GM12878 (cell line): ENCODE results near the gene CGREF1. TPM values are rescaled to one million over a fixed set of nuclear protein-coding genes. Genes with fewer than 3 reads are reported as not detected.

Experiments
- BACH1 ChIP-seq: fragments of 450-650 bp; IDR thresholded peaks from 2 replicates; pipeline ENCODE4 v1.6.1; 2017; ENCODE audit warnings: mild to moderate bottlenecking, borderline replicate concordance
- BCL11A ChIP-seq: IDR thresholded peaks from 2 replicates; pipeline ENCODE4 v1.6.1; 2011; ENCODE audit warnings: low read depth, low read length
- BRCA1 ChIP-seq: IDR thresholded peaks from 2 replicates; pipeline ENCODE4 v1.6.1; 2011; ENCODE audit warnings: low read depth, low read length, improper control_type of control experiment
- EED ChIP-seq: sonication (generic); IDR thresholded peaks from 2 replicates; pipeline ENCODE4 v1.6.1; 2016; ENCODE audit warnings: antibody characterized with exemption, low read depth
- EZH2 ChIP-seq: IDR thresholded peaks from 2 replicates; pipeline ENCODE4 v1.6.1; 2012; ENCODE audit warnings: low read depth, mild to moderate bottlenecking, control low read depth, inconsistent platforms, low read length, borderline replicate concordance; ENCODE audit not compliant: control insufficient read depth
- LARP7 ChIP-seq: fragments of 450-650 bp; IDR thresholded peaks from 2 replicates; pipeline ENCODE4 v1.6.1; 2017; ENCODE audit warnings: mild to moderate bottlenecking
- MEF2A ChIP-seq: IDR thresholded peaks from 2 replicates; pipeline ENCODE4 v1.6.1; 2011; ENCODE audit warnings: low read depth, mild to moderate bottlenecking, low read length, moderate library complexity; ENCODE audit not compliant: insufficient read depth
- POLR2AphosphoS2 ChIP-seq: IDR thresholded peaks from 2 replicates; pipeline ENCODE4 v1.6.1; 2011; ENCODE audit warnings: low read depth, mild to moderate bottlenecking, low read length, improper control_type of control experiment, moderate library complexity
- POLR2AphosphoS5 ChIP-seq: IDR thresholded peaks from 2 replicates; pipeline ENCODE4 v1.6.1; 2011; ENCODE audit warnings: mild to moderate bottlenecking, low read length, inconsistent platforms
- SP1 ChIP-seq: IDR thresholded peaks from one replicate; pipeline ENCODE4 v1.6.1; 2011; ENCODE audit warnings: low read depth, low read length
- polyA plus RNA-seq, 11 experiments: library from polyadenylated mRNA; depleted of rRNA in 4 of 11; unstranded in 6 of 11; stranded (reverse) in 5 of 11; fragments of >200 nt; fragmentation: Nextera tagmentation in 4 of 11; fragmentation: Illumina TruSeq in 1 of 11; extraction: Ambion mirVana in 4 of 11; extraction: Trizol in 1 of 11; gene quantifications; 1 replicate in 1 of 11; 2 replicates in 10 of 11; pipeline versions ENCODE4 v1.2.1 to v1.2.3, GENCODE V29; 2011 to 2016; ENCODE audit warnings: inconsistent platforms in 2 of 11, missing spikeins in 2 of 11, low read depth in 1 of 11
- total RNA-seq, 4 experiments: library from RNA; depleted of rRNA in 3 of 4; stranded (reverse); fragments of >200 nt in 3 of 4; fragmentation: Illumina TruSeq in 1 of 4; extraction: Trizol in 1 of 4; gene quantifications; 2 replicates each; pipeline versions ENCODE4 v1.2.1 to v1.2.3, GENCODE V29; 2013 to 2021
- TF ChIP-seq, protein P1 (sequence below): IDR thresholded peaks from 2 replicates; pipeline ENCODE4 v1.6.1; 2011; ENCODE audit warnings: borderline replicate concordance, low read depth, mild to moderate bottlenecking, moderate library complexity, low read length; ENCODE audit not compliant: insufficient read depth, poor library complexity, severe bottlenecking
- TF ChIP-seq, protein P2 (sequence below), 3 experiments: IDR thresholded peaks in 2 of 3; conservative IDR thresholded peaks in 1 of 3; 2 replicates each; pipeline ENCODE4 v1.5.1; 2011; ENCODE audit warnings: low read depth in 3 of 3, low read length in 3 of 3, mild to moderate bottlenecking in 3 of 3, control low read depth in 2 of 3, moderate library complexity in 2 of 3, inconsistent platforms in 1 of 3, mixed read lengths in 1 of 3; ENCODE audit not compliant: control insufficient read depth in 2 of 3, insufficient read depth in 1 of 3; ENCODE audit errors: extremely low read depth in 1 of 3
- TF ChIP-seq, protein P3 (sequence below): fragments of 450-650 bp; IDR thresholded peaks from 2 replicates; pipeline ENCODE4 v1.6.1; 2017; ENCODE audit warnings: mild to moderate bottlenecking
- TF ChIP-seq, protein P4 (sequence below): IDR thresholded peaks from 2 replicates; pipeline ENCODE4 v1.6.1; 2011; ENCODE audit warnings: mild to moderate bottlenecking, low read depth, low read length, moderate library complexity; ENCODE audit not compliant: insufficient replicate concordance
- TF ChIP-seq, protein P5 (sequence below): IDR thresholded peaks from 2 replicates; pipeline ENCODE4 v1.6.1; 2011; ENCODE audit warnings: borderline replicate concordance, low read depth, mild to moderate bottlenecking, moderate library complexity, mixed read lengths, low read length; ENCODE audit not compliant: insufficient read depth; ENCODE audit errors: extremely low read length
- TF ChIP-seq, protein P6 (sequence below): fragments of 450-650 bp; IDR thresholded peaks from 2 replicates; pipeline ENCODE4 v1.6.1; 2017; ENCODE audit warnings: mild to moderate bottlenecking, low read depth, inconsistent platforms; ENCODE audit not compliant: poor library complexity, severe bottlenecking

Gene CGREF1
- total and polyA plus RNA-seq, 10 of the 15 experiments (the other 5 are each of a cell fraction or from before 2014, with no cell fraction given), result 0.06 to 0.21 TPM; not detected in 8

DNA sequence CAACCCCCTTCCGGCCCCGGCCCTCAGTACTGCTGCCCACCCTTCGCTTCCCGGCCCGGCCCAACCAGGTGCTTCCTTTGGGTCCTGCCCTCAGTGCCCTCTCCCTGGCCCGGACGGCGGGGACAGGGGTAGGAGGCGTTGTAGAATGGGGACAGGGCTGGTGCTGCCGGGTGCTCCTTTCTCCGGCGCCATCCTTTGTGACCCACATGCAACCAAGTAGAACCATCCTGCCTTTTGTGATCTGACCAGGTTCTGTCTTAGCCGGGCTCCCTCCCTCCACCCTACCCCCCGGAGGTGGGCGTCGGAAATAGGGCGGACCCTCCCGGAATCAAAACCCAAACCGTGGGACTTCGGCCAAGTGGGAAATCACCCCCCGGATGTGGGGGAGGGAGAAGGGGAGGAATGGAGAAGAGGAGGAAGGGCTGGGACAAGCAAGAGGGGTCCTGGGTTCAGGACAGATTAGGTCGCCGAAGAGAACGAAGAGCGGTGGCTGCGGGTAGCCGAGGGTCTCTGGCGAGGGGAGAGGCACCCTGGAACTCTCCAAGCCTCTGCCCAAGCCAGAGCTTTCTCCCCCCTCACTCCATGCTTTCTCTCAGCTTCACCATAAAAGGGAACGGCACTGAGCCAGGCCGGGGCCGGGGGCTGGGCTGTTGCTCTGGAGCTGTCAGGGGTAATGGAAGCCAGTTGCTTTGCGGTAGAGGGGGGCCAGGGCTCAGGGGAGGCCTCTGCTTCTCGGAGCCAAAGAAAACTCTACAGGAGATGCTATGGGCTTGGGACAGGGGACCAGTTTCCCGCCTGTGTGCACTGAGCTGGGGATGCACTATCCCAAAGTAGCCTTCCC lies 46.7 kb downstream of the CGREF1 start (continued):
- 0 out of 2 replicates have a peak, but pooled peaks have one; percentile 16 for TF ChIP-seq MEF2A
- TF ChIP-seq BRCA1, result no peak
- TF ChIP-seq, protein P1, sequence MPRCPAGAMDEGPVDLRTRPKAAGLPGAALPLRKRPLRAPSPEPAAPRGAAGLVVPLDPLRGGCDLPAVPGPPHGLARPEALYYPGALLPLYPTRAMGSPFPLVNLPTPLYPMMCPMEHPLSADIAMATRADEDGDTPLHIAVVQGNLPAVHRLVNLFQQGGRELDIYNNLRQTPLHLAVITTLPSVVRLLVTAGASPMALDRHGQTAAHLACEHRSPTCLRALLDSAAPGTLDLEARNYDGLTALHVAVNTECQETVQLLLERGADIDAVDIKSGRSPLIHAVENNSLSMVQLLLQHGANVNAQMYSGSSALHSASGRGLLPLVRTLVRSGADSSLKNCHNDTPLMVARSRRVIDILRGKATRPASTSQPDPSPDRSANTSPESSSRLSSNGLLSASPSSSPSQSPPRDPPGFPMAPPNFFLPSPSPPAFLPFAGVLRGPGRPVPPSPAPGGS, result no peak
- TF ChIP-seq, protein P2, sequence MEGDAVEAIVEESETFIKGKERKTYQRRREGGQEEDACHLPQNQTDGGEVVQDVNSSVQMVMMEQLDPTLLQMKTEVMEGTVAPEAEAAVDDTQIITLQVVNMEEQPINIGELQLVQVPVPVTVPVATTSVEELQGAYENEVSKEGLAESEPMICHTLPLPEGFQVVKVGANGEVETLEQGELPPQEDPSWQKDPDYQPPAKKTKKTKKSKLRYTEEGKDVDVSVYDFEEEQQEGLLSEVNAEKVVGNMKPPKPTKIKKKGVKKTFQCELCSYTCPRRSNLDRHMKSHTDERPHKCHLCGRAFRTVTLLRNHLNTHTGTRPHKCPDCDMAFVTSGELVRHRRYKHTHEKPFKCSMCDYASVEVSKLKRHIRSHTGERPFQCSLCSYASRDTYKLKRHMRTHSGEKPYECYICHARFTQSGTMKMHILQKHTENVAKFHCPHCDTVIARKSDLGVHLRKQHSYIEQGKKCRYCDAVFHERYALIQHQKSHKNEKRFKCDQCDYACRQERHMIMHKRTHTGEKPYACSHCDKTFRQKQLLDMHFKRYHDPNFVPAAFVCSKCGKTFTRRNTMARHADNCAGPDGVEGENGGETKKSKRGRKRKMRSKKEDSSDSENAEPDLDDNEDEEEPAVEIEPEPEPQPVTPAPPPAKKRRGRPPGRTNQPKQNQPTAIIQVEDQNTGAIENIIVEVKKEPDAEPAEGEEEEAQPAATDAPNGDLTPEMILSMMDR (IDR thresholded peaks at IDR 0.05 in 2 of 3, conservative IDR thresholded peaks at IDR 0.05 in 1 of 3; ENCODE audit: control insufficient read depth in 2 of 3, extremely low read depth in 1 of 3, insufficient read depth in 1 of 3, low read depth in 3 of 3, low read length in 3 of 3), result no peak
- TF ChIP-seq, protein P3, sequence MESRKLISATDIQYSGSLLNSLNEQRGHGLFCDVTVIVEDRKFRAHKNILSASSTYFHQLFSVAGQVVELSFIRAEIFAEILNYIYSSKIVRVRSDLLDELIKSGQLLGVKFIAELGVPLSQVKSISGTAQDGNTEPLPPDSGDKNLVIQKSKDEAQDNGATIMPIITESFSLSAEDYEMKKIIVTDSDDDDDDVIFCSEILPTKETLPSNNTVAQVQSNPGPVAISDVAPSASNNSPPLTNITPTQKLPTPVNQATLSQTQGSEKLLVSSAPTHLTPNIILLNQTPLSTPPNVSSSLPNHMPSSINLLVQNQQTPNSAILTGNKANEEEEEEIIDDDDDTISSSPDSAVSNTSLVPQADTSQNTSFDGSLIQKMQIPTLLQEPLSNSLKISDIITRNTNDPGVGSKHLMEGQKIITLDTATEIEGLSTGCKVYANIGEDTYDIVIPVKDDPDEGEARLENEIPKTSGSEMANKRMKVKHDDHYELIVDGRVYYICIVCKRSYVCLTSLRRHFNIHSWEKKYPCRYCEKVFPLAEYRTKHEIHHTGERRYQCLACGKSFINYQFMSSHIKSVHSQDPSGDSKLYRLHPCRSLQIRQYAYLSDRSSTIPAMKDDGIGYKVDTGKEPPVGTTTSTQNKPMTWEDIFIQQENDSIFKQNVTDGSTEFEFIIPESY, result no peak
- TF ChIP-seq, protein P4, sequence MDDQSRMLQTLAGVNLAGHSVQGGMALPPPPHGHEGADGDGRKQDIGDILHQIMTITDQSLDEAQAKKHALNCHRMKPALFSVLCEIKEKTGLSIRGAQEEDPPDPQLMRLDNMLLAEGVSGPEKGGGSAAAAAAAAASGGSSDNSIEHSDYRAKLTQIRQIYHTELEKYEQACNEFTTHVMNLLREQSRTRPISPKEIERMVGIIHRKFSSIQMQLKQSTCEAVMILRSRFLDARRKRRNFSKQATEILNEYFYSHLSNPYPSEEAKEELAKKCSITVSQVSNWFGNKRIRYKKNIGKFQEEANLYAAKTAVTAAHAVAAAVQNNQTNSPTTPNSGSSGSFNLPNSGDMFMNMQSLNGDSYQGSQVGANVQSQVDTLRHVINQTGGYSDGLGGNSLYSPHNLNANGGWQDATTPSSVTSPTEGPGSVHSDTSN, result no peak
- no peak for TF ChIP-seq LARP7
- TF ChIP-seq POLR2AphosphoS5, result 0 out of 2 replicates have a peak, but pooled peaks have one; percentile 7
- TF ChIP-seq, protein P5, sequence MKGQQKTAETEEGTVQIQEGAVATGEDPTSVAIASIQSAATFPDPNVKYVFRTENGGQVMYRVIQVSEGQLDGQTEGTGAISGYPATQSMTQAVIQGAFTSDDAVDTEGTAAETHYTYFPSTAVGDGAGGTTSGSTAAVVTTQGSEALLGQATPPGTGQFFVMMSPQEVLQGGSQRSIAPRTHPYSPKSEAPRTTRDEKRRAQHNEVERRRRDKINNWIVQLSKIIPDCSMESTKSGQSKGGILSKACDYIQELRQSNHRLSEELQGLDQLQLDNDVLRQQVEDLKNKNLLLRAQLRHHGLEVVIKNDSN, result no peak
- TF ChIP-seq POLR2AphosphoS2, result no peak
- TF ChIP-seq EZH2, result no peak
- TF ChIP-seq SP1, result no peak
- peak; percentile 73; the same call in 1 of the 2 replicates for TF ChIP-seq EED
- no peak for TF ChIP-seq BCL11A
- no peak for TF ChIP-seq BACH1
- TF ChIP-seq, protein P6, sequence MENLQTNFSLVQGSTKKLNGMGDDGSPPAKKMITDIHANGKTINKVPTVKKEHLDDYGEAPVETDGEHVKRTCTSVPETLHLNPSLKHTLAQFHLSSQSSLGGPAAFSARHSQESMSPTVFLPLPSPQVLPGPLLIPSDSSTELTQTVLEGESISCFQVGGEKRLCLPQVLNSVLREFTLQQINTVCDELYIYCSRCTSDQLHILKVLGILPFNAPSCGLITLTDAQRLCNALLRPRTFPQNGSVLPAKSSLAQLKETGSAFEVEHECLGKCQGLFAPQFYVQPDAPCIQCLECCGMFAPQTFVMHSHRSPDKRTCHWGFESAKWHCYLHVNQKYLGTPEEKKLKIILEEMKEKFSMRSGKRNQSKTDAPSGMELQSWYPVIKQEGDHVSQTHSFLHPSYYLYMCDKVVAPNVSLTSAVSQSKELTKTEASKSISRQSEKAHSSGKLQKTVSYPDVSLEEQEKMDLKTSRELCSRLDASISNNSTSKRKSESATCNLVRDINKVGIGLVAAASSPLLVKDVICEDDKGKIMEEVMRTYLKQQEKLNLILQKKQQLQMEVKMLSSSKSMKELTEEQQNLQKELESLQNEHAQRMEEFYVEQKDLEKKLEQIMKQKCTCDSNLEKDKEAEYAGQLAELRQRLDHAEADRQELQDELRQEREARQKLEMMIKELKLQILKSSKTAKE, result no peak
